GM12874 (cell line): ENCODE measurements around the gene B3GNT2.

Source experiments
- TF ChIP-seq, protein P1 (sequence below): IDR thresholded peaks from 2 replicates; pipeline ENCODE4 v1.5.1; 2011; ENCODE audit warnings: low read depth, mild to moderate bottlenecking, control low read depth, low read length, moderate library complexity; ENCODE audit not compliant: insufficient read depth

Gene B3GNT2

GRCh38 chr2:62204998-62205496 is 9.1 kb downstream of the B3GNT2 start:
- TF ChIP-seq, protein P1, sequence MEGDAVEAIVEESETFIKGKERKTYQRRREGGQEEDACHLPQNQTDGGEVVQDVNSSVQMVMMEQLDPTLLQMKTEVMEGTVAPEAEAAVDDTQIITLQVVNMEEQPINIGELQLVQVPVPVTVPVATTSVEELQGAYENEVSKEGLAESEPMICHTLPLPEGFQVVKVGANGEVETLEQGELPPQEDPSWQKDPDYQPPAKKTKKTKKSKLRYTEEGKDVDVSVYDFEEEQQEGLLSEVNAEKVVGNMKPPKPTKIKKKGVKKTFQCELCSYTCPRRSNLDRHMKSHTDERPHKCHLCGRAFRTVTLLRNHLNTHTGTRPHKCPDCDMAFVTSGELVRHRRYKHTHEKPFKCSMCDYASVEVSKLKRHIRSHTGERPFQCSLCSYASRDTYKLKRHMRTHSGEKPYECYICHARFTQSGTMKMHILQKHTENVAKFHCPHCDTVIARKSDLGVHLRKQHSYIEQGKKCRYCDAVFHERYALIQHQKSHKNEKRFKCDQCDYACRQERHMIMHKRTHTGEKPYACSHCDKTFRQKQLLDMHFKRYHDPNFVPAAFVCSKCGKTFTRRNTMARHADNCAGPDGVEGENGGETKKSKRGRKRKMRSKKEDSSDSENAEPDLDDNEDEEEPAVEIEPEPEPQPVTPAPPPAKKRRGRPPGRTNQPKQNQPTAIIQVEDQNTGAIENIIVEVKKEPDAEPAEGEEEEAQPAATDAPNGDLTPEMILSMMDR = no peak

- TF ChIP-seq, protein P1 = no peak
Observed at GRCh38 chr2:62205554-62205953, 9.6 kb downstream of the B3GNT2 start.

DNA sequence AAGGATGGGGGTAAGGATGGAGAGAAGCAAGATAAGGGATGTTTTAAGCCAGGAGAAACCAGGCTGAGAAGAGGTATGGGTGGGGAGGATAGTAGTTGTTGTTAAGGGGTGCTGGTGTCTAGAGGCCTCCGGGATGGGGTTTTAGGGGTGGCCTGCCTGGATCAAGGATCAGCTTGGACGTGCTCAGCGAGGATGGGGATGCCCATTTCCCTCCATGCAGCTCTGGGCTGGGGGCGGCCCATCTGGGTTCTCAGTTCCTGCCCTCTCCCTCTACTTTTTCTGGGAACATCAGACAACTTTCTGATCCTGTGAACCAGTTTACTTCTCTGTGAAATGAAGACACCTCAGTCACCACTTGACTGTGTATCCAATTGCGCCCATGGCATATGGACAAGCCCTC is 10.1 kb downstream of the B3GNT2 start:
- TF ChIP-seq, protein P1 = no peak

DNA sequence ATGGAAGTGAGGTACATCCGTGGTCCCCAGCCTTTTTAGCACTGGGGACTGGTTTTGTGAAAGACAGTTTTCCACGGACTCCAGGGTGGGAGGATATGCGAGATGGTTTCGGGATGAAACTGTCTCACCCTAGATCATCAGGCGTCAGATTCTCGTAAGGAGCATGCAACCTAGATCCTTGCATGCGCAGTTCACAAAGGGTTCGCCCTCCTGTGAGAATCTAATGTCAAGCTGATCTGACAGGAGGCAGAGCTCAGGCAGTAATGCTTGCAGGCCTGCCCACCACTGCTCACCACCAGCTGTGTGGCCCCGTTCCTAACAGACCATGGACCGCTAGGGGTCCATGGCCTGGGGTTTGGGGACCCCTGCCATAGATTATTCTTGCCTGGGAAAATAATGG is 11.6 kb downstream of the B3GNT2 start:
- TF ChIP-seq, protein P1 = no peak

- TF ChIP-seq, protein P1 = no peak
Observed at GRCh38 chr2:62208074-62208757, 12.3 kb downstream of the B3GNT2 start.

DNA sequence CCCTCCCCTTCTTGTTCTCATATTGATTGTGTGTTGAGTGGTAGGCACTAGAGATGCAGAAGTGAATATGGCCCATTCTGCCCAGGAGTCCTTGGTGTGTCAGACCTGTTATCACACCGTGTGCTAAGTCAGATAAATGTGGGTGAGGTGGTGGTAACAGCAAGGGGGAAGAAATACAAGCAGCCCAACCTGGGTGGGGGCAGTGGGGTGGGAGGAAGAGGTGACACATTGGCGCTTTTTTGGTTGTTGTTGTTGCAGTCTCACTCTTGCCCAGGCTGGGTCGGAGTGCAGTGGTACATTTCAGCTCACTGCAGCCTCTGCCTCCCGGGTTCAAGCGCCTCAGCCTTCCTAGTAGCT is 12.8 kb downstream of the B3GNT2 start:
- TF ChIP-seq, protein P1 = no peak

DNA sequence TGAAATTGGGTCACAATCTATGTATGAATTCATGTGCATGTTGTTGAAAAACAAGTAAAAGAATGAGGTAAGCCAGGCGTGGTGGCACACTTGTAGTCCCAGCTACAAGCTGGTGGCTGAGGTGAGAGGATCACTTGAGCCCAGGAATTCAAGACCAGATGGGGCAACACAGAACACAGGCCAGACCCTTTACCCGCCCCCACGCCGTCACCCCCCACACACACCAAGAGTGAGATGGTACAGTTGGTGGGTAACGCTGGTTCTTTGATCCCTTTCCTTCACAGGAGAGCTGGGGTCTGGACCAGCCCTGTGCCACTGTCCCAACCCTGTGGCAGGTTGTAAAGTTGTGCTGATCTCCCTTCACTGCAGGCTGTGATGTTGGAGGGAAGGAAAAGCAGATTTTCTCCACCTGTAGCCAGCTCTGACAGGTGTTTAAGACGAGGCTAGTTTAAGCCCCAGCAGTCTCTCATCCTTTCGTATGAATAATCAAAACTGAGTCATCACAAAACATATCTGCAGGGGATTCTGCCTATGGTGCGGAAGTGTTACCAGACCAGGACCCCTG is 13.6 kb downstream of the B3GNT2 start:
- TF ChIP-seq, protein P1 = no peak
